Measurements from ENCODE around the gene NEURL1. TPM values are rescaled to one million over a fixed set of nuclear protein-coding genes. Genes with fewer than 3 reads are reported as not detected.

Gene NEURL1
- total and polyA plus RNA-seq, 2 experiments from 2014 or later, result 2.7 to 3.5 TPM

GRCh38 chr10:103556383-103557007 lies 63.0 kb downstream of the NEURL1 start:
- Histone ChIP-seq H3K4me3 (no peak overlapping the region), H3K27me3 (no peaks in the 10 kb centered on the region), H3K4me1 (ENCODE audit: low read depth) (no peaks in the 10 kb centered on the region), H3K27ac (no peak overlapping the region), H3K36me3 (no peaks in the 10 kb centered on the region), H3K9me3 (ENCODE audit: low read depth) (no peaks in the 10 kb centered on the region)
- TF ChIP-seq CTCF (IDR thresholded peaks at IDR 0.05; ENCODE audit: low read depth, low read length), result no peak
- no peak for DNase-seq (ENCODE audit: low read depth in 1 of 2, low spot score in 1 of 2)

- no peaks in the 10 kb centered on the region for H3K27me3 ChIP-seq
- DNase-seq (ENCODE audit: low read depth in 1 of 2, low spot score in 1 of 2), result no peak
- no peaks in the 10 kb centered on the region for H3K36me3 ChIP-seq
- H3K4me3 ChIP-seq, result no peak overlapping the region
- no peaks in the 10 kb centered on the region for H3K4me1 ChIP-seq (ENCODE audit: low read depth)
- no peaks in the 10 kb centered on the region for H3K9me3 ChIP-seq (ENCODE audit: low read depth)
- no peak overlapping the region for H3K27ac ChIP-seq
- TF ChIP-seq CTCF (IDR thresholded peaks at IDR 0.05; ENCODE audit: low read depth, low read length), result no peak
Measured at GRCh38 chr10:103557455-103557854, 64.0 kb downstream of the NEURL1 start.

GRCh38 chr10:103558911-103559310 lies 65.4 kb downstream of the NEURL1 start:
- Histone ChIP-seq H3K36me3 (no peaks in the 10 kb centered on the region), H3K27me3 (no peaks in the 10 kb centered on the region), H3K4me1 (ENCODE audit: low read depth) (no peaks in the 10 kb centered on the region), H3K9me3 (ENCODE audit: low read depth) (no peaks in the 10 kb centered on the region), H3K27ac (no peak overlapping the region), H3K4me3 (no peak overlapping the region)
- DNase-seq (ENCODE audit: low read depth in 1 of 2, low spot score in 1 of 2), result no peak
- no peak for TF ChIP-seq CTCF (IDR thresholded peaks at IDR 0.05; ENCODE audit: low read depth, low read length)

- no peak for DNase-seq (ENCODE audit: low read depth in 1 of 2, low spot score in 1 of 2)
- no peak overlapping the region for H3K27ac ChIP-seq
- no peaks in the 10 kb centered on the region for H3K4me1 ChIP-seq (ENCODE audit: low read depth)
- H3K27me3 ChIP-seq, result no peaks in the 10 kb centered on the region
- H3K9me3 ChIP-seq (ENCODE audit: low read depth), result no peaks in the 10 kb centered on the region
- no peak for TF ChIP-seq CTCF (IDR thresholded peaks at IDR 0.05; ENCODE audit: low read depth, low read length)
- no peak overlapping the region for H3K4me3 ChIP-seq
- H3K36me3 ChIP-seq, result no peaks in the 10 kb centered on the region
Measured at GRCh38 chr10:103559776-103560175, 66.3 kb downstream of the NEURL1 start.

- TF ChIP-seq CTCF (IDR thresholded peaks at IDR 0.05; ENCODE audit: low read depth, low read length), result no peak
- Histone ChIP-seq H3K27me3 (no peaks in the 10 kb centered on the region), H3K9me3 (ENCODE audit: low read depth) (no peaks in the 10 kb centered on the region), H3K27ac (no peak overlapping the region), H3K36me3 (no peaks in the 10 kb centered on the region), H3K4me1 (ENCODE audit: low read depth) (no peaks in the 10 kb centered on the region), H3K4me3 (no peak overlapping the region)
- no peak for DNase-seq (ENCODE audit: low read depth in 1 of 2, low spot score in 1 of 2)
Measured at GRCh38 chr10:103560886-103561285, 67.4 kb downstream of the NEURL1 start.

Measured in cardiac muscle cell (in vitro differentiated cells and primary cell).